GM13977 (cell line): ENCODE data around the gene TRIM52.

Source experiments
- DNase-seq: peaks from one replicate; pipeline ENCODE4 v3.0.0; 2012; ENCODE audit warnings: low spot score
- in situ Hi-C: fragments of 300-500 bp; cut with MboI; formaldehyde crosslinking; loops from one replicate; pipeline ENCODE4 v1.12.0; 2022; ENCODE audit warnings: low sequenced_read_pairs, low pct_unique_long_range_greater_than_20kb, mixed read lengths, inconsistent platforms; ENCODE audit not compliant: unreplicated experiment
- TF ChIP-seq, protein P1 (sequence below): IDR thresholded peaks from 2 replicates; pipeline ENCODE4 v1.5.1; 2012; ENCODE audit warnings: mild to moderate bottlenecking, control low read depth; ENCODE audit not compliant: insufficient read depth; ENCODE audit errors: extremely low read depth, missing control alignments

Gene TRIM52

DNA sequence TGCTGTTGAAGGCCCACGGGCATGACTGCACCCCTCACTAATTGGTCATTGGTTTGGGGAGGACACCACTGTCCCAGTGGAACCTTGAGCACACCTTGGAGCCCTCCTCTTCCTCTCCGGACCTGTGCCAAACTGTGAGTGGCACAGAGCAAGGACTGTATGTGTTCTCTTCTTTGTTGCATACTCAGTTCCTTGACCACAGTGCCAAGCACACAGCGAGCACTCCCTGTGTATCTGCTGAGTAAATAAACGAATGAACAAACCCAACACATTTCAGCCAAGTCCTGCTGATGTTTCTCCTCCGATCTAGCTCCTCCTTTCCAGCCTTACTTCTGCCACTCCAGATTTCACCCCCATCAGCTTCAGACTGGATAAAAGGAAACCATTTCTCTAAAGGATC, 2.7 kb upstream of the TRIM52 start:
- in situ Hi-C loops, result no loop called here
- no peak for DNase-seq
- TF ChIP-seq, protein P1, sequence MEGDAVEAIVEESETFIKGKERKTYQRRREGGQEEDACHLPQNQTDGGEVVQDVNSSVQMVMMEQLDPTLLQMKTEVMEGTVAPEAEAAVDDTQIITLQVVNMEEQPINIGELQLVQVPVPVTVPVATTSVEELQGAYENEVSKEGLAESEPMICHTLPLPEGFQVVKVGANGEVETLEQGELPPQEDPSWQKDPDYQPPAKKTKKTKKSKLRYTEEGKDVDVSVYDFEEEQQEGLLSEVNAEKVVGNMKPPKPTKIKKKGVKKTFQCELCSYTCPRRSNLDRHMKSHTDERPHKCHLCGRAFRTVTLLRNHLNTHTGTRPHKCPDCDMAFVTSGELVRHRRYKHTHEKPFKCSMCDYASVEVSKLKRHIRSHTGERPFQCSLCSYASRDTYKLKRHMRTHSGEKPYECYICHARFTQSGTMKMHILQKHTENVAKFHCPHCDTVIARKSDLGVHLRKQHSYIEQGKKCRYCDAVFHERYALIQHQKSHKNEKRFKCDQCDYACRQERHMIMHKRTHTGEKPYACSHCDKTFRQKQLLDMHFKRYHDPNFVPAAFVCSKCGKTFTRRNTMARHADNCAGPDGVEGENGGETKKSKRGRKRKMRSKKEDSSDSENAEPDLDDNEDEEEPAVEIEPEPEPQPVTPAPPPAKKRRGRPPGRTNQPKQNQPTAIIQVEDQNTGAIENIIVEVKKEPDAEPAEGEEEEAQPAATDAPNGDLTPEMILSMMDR, result no peak

GRCh38 chr5:181261320-181262049, 542 bp upstream of the TRIM52 start:
- TF ChIP-seq, protein P1, result no peak
- in situ Hi-C loops, result no loop called here
- DNase-seq, result peak; percentile 71

- in situ Hi-C loops, result no loop called here
Measured at GRCh38 chr5:181259974-181260719, 796 bp downstream of the TRIM52 start.

GRCh38 chr5:181259283-181259682, 1.7 kb downstream of the TRIM52 start:
- no peak for DNase-seq
- in situ Hi-C loops, result no loop called here
- TF ChIP-seq, protein P1, result no peak

More at GRCh38 chr5:181259974-181260719, 796 bp downstream of the TRIM52 start:
- no peak for DNase-seq
- TF ChIP-seq, protein P1, result no peak

DNA sequence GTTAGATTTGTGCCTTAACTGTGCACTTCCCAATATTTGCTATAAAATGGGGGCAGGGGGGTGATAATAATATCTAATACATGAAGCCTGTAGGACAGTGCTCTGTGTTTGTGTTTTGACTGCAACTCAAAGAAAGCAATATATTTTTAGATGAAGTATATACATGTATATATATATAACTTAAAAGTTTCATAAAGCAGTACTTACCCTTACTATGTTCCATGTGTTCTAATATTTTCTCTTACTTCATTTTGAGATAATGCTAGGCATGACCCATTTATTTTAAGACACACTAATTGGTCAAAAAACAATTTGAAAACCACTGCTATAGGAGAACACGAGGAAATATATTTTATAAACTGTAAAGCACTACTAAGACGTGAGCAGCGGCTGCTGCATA, 2.4 kb downstream of the TRIM52 start:
- TF ChIP-seq, protein P1, result no peak
- no peak for DNase-seq
- in situ Hi-C loops, result no loop called here

- no peak for DNase-seq
- in situ Hi-C loops, result no loop called here
- TF ChIP-seq, protein P1, result no peak
Measured at GRCh38 chr5:181255836-181256578, 4.9 kb downstream of the TRIM52 start.
